ENCODE data around the gene IL2RA. TPM values are rescaled to one million over a fixed set of nuclear protein-coding genes. Genes with fewer than 3 reads are reported as not detected.

The IL2RA gene
- total and polyA plus RNA-seq, 9 of the 15 experiments (the other 6 are each of a cell fraction or from before 2014, with no cell fraction given) = 0.95 TPM; not detected in 8

- TF ChIP-seq MYC (IDR thresholded peaks at IDR 0.05; ENCODE audit: low read depth, low read length) (peak; percentile 70), MYC (CRISPR knock-in tag; IDR thresholded peaks at IDR 0.05; ENCODE audit: borderline replicate concordance, low read depth) (no peak), USF2 (CRISPR knock-in tag; IDR thresholded peaks at IDR 0.05) (peak; percentile 63), NFXL1 (CRISPR knock-in tag; IDR thresholded peaks at IDR 0.05) (0 out of 2 replicates have a peak, but pooled peaks have one; percentile 29), GABPA (tag; conservative IDR thresholded peaks at IDR 0.05; ENCODE audit: low read depth) (peak; percentile 77), NFE2L1 (tag; IDR thresholded peaks at IDR 0.05; ENCODE audit: borderline replicate concordance, low read depth) (no peak), ZNF785 (CRISPR knock-in tag; IDR thresholded peaks at IDR 0.05) (no peak), E2F3 (CRISPR knock-in tag; IDR thresholded peaks at IDR 0.05) (0 out of 2 replicates have a peak, but pooled peaks have one; percentile 40), ZNF239 (CRISPR knock-in tag; IDR thresholded peaks at IDR 0.05) (0 out of 2 replicates have a peak, but pooled peaks have one; percentile 7), YBX1 (IDR thresholded peaks at IDR 0.05) (no peak), ZFP91 (CRISPR knock-in tag; IDR thresholded peaks at IDR 0.05) (no peak), ETV5 (CRISPR knock-in tag; IDR thresholded peaks at IDR 0.05; ENCODE audit: low read depth) (peak; percentile 50; the same call in 1 of the 2 replicates), TFE3 (CRISPR knock-in tag; IDR thresholded peaks at IDR 0.05) (no peak; the same call in 1 of the 2 replicates), ZNF639 (CRISPR knock-in tag; conservative IDR thresholded peaks at IDR 0.05 in 1 of 2, IDR thresholded peaks at IDR 0.05 in 1 of 2) (peak in 1 of 2 experiments; percentile 63; a peak in 1 of 4 replicates), ARHGAP35 (IDR thresholded peaks at IDR 0.05; ENCODE audit: partially characterized antibody) (no peak)
- TF ChIP-seq, protein P1, sequence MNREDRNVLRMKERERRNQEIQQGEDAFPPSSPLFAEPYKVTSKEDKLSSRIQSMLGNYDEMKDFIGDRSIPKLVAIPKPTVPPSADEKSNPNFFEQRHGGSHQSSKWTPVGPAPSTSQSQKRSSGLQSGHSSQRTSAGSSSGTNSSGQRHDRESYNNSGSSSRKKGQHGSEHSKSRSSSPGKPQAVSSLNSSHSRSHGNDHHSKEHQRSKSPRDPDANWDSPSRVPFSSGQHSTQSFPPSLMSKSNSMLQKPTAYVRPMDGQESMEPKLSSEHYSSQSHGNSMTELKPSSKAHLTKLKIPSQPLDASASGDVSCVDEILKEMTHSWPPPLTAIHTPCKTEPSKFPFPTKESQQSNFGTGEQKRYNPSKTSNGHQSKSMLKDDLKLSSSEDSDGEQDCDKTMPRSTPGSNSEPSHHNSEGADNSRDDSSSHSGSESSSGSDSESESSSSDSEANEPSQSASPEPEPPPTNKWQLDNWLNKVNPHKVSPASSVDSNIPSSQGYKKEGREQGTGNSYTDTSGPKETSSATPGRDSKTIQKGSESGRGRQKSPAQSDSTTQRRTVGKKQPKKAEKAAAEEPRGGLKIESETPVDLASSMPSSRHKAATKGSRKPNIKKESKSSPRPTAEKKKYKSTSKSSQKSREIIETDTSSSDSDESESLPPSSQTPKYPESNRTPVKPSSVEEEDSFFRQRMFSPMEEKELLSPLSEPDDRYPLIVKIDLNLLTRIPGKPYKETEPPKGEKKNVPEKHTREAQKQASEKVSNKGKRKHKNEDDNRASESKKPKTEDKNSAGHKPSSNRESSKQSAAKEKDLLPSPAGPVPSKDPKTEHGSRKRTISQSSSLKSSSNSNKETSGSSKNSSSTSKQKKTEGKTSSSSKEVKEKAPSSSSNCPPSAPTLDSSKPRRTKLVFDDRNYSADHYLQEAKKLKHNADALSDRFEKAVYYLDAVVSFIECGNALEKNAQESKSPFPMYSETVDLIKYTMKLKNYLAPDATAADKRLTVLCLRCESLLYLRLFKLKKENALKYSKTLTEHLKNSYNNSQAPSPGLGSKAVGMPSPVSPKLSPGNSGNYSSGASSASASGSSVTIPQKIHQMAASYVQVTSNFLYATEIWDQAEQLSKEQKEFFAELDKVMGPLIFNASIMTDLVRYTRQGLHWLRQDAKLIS (CRISPR knock-in tag; IDR thresholded peaks at IDR 0.05) = no peak
Measured at GRCh38 chr10:6053816-6054631, 8.1 kb downstream of the IL2RA start (continued).
